HG03575 (cell line): ENCODE measurements around the gene UBE2L5.

Source experiments
- ATAC-seq: cut with Tn5 transposase; IDR thresholded peaks from one replicate; pipeline ENCODE4 v1.9.1; 2021; ENCODE audit not compliant: unreplicated experiment, insufficient number of reproducible peaks, low FRiP score; ENCODE audit errors: extremely low read depth

The UBE2L5 gene

GRCh38 chr13:30463787-30464495 is 41.6 kb downstream of the UBE2L5 start:
- no peak for ATAC-seq

- ATAC-seq = no peak
Observed at GRCh38 chr13:30464496-30465342, 42.4 kb downstream of the UBE2L5 start.

GRCh38 chr13:30465343-30465592 is 43.0 kb downstream of the UBE2L5 start:
- ATAC-seq = no peak

- peak; percentile 81 for ATAC-seq
Observed at GRCh38 chr13:30465593-30466357, 43.5 kb downstream of the UBE2L5 start, which contains the start of gene HMGB1. Gene HMGB1 (minus strand): TSS chr13:30465936. CDS start chr13:30463680, 2,256 bp downstream.

GRCh38 chr13:30466358-30466714 is 44.0 kb downstream of the UBE2L5 start:
- no peak for ATAC-seq

GRCh38 chr13:30466841-30467252 is 44.6 kb downstream of the UBE2L5 start:
- no peak for ATAC-seq

- no peak for ATAC-seq
Observed at GRCh38 chr13:30473675-30474074, 51.4 kb downstream of the UBE2L5 start.

GRCh38 chr13:30477346-30478195 is 55.3 kb downstream of the UBE2L5 start:
- ATAC-seq = peak; percentile 92
